GM23338 (cell line): Measurements from ENCODE around the gene TBKBP1. TPM values are rescaled to one million over a fixed set of nuclear protein-coding genes. Genes with fewer than 3 reads are reported as not detected.

Source experiments
- CREB1 ChIP-seq: fragments of 250-450 bp; sonication (Bioruptor Pico); IDR thresholded peaks from 2 replicates; pipeline ENCODE4 v1.5.0; 2020; ENCODE audit warnings: low read depth, mild to moderate bottlenecking, moderate library complexity
- EZH2phosphoT487 ChIP-seq: fragments of 200-600 bp; sonication (generic); IDR thresholded peaks from one replicate; pipeline ENCODE4 v1.8.1; 2018; ENCODE audit warnings: antibody characterized with exemption; ENCODE audit not compliant: unreplicated experiment
- JUNB ChIP-seq: IDR thresholded peaks from one replicate; pipeline ENCODE4 v1.6.1; 2016; ENCODE audit warnings: antibody characterized with exemption; ENCODE audit not compliant: unreplicated experiment
- NANOG ChIP-seq: IDR thresholded peaks from 2 replicates; pipeline ENCODE4 v1.6.1; 2016; ENCODE audit warnings: antibody characterized with exemption, borderline replicate concordance
- POLR2AphosphoS5 ChIP-seq: IDR thresholded peaks from 2 replicates; pipeline ENCODE4 v1.6.1; 2016; ENCODE audit warnings: antibody characterized with exemption, low read depth
- STAT1 ChIP-seq: IDR thresholded peaks from one replicate; pipeline ENCODE4 v1.6.1; 2016; ENCODE audit warnings: antibody characterized with exemption; ENCODE audit not compliant: unreplicated experiment
- ZNF114 ChIP-seq: fragments of 250-450 bp; sonication (Bioruptor Pico); IDR thresholded peaks from 2 replicates; pipeline ENCODE4 v1.5.0; 2020; ENCODE audit warnings: mild to moderate bottlenecking, moderate library complexity
- ZNF331 ChIP-seq: fragments of 250-450 bp; sonication (Bioruptor Pico); IDR thresholded peaks from 2 replicates; pipeline ENCODE4 v1.5.0; 2020; ENCODE audit warnings: low read depth, mild to moderate bottlenecking, moderate library complexity
- polyA plus RNA-seq: library from polyadenylated mRNA; unstranded; fragments of >200 nt; fragmentation: Nextera tagmentation; extraction: Ambion mirVana; gene quantifications from 2 replicates; pipeline ENCODE4 v1.2.1, GENCODE V29; 2016
- total RNA-seq: library from RNA; depleted of rRNA; stranded (reverse); fragments of >200 nt; shearing (Covaris generic); gene quantifications from 2 replicates; pipeline ENCODE4 v1.2.3, GENCODE V29; 2014
- TF ChIP-seq, protein P1 (sequence below): fragments of 250-450 bp; sonication (Bioruptor Pico); IDR thresholded peaks from 2 replicates; pipeline ENCODE4 v1.5.0; 2020; ENCODE audit warnings: mild to moderate bottlenecking, moderate library complexity
- TF ChIP-seq, protein P2 (sequence below): IDR thresholded peaks from 2 replicates; pipeline ENCODE4 v1.6.1; 2016; ENCODE audit warnings: antibody characterized with exemption
- TF ChIP-seq, protein P3 (sequence below), 2 experiments: fragments of 200-600 bp in 1 of 2; sonication (generic) in 1 of 2; conservative IDR thresholded peaks; 2 replicates each; pipeline versions ENCODE4 v1.5.1 to v1.6.1; 2016 to 2017; ENCODE audit warnings: antibody characterized with exemption in 2 of 2, low read depth in 2 of 2, mild to moderate bottlenecking in 2 of 2, moderate library complexity in 1 of 2

Gene TBKBP1
- total and polyA plus RNA-seq, 2 experiments from 2014 or later: 2.5 to 12.1 TPM

DNA sequence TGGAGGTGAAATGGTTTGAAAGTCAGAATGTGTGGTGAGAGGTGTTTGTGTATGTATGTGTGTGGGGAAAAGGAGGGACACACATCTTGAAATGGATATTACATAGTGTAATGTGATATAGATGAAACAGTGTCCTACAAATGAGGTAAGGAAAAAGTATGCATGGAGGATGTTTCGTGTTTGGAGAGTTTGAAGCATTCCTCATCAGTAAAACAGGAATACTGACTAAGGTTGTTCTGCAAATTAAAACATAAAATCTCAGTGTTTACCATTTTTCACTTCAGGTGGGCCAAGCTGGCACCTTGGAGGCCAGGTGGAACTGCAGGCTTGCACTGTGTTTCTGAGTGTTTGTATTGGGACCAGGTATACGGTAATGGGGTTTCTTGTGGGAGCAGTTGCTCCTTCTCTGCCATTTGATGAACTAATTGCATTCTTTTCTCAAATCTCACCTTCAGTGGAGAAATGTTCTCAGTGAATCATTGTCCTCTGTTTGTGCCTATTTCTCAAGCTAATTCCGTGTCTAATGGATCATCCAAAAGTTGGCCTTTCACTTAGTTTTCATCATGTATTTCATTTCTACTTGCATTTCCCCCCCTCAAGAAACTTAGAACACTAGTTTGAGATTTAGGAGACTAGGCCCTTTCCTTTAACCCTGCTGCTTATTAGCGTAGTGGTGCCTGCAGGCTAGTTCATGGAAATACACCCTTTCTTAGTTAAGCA is 8.2 kb upstream of the TBKBP1 start (continued):
- TF ChIP-seq, protein P1, sequence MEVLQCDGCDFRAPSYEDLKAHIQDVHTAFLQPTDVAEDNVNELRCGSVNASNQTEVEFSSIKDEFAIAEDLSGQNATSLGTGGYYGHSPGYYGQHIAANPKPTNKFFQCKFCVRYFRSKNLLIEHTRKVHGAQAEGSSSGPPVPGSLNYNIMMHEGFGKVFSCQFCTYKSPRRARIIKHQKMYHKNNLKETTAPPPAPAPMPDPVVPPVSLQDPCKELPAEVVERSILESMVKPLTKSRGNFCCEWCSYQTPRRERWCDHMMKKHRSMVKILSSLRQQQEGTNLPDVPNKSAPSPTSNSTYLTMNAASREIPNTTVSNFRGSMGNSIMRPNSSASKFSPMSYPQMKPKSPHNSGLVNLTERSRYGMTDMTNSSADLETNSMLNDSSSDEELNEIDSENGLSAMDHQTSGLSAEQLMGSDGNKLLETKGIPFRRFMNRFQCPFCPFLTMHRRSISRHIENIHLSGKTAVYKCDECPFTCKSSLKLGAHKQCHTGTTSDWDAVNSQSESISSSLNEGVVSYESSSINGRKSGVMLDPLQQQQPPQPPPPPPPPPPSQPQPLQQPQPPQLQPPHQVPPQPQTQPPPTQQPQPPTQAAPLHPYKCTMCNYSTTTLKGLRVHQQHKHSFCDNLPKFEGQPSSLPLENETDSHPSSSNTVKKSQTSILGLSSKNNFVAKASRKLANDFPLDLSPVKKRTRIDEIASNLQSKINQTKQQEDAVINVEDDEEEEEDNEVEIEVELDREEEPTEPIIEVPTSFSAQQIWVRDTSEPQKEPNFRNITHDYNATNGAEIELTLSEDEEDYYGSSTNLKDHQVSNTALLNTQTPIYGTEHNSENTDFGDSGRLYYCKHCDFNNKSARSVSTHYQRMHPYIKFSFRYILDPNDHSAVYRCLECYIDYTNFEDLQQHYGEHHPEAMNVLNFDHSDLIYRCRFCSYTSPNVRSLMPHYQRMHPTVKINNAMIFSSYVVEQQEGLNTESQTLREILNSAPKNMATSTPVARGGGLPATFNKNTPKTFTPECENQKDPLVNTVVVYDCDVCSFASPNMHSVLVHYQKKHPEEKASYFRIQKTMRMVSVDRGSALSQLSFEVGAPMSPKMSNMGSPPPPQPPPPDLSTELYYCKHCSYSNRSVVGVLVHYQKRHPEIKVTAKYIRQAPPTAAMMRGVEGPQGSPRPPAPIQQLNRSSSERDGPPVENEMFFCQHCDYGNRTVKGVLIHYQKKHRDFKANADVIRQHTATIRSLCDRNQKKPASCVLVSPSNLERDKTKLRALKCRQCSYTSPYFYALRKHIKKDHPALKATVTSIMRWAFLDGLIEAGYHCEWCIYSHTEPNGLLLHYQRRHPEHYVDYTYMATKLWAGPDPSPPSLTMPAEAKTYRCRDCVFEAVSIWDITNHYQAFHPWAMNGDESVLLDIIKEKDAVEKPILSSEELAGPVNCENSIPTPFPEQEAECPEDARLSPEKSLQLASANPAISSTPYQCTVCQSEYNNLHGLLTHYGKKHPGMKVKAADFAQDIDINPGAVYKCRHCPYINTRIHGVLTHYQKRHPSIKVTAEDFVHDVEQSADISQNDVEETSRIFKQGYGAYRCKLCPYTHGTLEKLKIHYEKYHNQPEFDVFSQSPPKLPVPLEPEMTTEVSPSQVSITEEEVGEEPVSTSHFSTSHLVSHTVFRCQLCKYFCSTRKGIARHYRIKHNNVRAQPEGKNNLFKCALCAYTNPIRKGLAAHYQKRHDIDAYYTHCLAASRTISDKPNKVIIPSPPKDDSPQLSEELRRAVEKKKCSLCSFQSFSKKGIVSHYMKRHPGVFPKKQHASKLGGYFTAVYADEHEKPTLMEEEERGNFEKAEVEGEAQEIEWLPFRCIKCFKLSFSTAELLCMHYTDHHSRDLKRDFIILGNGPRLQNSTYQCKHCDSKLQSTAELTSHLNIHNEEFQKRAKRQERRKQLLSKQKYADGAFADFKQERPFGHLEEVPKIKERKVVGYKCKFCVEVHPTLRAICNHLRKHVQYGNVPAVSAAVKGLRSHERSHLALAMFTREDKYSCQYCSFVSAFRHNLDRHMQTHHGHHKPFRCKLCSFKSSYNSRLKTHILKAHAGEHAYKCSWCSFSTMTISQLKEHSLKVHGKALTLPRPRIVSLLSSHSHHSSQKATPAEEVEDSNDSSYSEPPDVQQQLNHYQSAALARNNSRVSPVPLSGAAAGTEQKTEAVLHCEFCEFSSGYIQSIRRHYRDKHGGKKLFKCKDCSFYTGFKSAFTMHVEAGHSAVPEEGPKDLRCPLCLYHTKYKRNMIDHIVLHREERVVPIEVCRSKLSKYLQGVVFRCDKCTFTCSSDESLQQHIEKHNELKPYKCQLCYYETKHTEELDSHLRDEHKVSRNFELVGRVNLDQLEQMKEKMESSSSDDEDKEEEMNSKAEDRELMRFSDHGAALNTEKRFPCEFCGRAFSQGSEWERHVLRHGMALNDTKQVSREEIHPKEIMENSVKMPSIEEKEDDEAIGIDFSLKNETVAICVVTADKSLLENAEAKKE (CRISPR knock-in tag): no peak
- TF ChIP-seq ZNF331 (CRISPR knock-in tag) (no peak), JUNB (no peak), POLR2AphosphoS5 (no peak), NANOG (no peak), EZH2phosphoT487 (no peak), STAT1 (no peak), CREB1 (no peak), ZNF114 (CRISPR knock-in tag) (no peak)
- TF ChIP-seq, protein P2, sequence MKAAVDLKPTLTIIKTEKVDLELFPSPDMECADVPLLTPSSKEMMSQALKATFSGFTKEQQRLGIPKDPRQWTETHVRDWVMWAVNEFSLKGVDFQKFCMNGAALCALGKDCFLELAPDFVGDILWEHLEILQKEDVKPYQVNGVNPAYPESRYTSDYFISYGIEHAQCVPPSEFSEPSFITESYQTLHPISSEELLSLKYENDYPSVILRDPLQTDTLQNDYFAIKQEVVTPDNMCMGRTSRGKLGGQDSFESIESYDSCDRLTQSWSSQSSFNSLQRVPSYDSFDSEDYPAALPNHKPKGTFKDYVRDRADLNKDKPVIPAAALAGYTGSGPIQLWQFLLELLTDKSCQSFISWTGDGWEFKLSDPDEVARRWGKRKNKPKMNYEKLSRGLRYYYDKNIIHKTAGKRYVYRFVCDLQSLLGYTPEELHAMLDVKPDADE: no peak
- TF ChIP-seq, protein P3, sequence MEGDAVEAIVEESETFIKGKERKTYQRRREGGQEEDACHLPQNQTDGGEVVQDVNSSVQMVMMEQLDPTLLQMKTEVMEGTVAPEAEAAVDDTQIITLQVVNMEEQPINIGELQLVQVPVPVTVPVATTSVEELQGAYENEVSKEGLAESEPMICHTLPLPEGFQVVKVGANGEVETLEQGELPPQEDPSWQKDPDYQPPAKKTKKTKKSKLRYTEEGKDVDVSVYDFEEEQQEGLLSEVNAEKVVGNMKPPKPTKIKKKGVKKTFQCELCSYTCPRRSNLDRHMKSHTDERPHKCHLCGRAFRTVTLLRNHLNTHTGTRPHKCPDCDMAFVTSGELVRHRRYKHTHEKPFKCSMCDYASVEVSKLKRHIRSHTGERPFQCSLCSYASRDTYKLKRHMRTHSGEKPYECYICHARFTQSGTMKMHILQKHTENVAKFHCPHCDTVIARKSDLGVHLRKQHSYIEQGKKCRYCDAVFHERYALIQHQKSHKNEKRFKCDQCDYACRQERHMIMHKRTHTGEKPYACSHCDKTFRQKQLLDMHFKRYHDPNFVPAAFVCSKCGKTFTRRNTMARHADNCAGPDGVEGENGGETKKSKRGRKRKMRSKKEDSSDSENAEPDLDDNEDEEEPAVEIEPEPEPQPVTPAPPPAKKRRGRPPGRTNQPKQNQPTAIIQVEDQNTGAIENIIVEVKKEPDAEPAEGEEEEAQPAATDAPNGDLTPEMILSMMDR (conservative IDR thresholded peaks at IDR 0.05; ENCODE audit: low read depth in 2 of 2): no peak
